H1 (cell line): ENCODE measurements around the gene BABAM2. TPM values are rescaled to one million over a fixed set of nuclear protein-coding genes. Genes with fewer than 3 reads are reported as not detected.

Experiments used
- CTCF ChIA-PET: fragments of 300-600 bp; sonication (Branson Sonifier 250); formaldehyde crosslinking; loops from one replicate; lab custom pipeline; 2021; ENCODE audit not compliant: partially characterized antibody; lab: Charles Lee
- POLR2A ChIA-PET: fragments of 300-600 bp; sonication (Branson Sonifier 250); formaldehyde crosslinking; loops from one replicate; lab custom pipeline; 2021; ENCODE audit warnings: inconsistent platforms; ENCODE audit not compliant: partially characterized antibody; lab: Charles Lee
- DNase-seq, 2 experiments: peaks; one replicate each; pipeline versions ENCODE4 v3.0.0 to v3.0.0-alpha.2; 2010 to 2022; ENCODE audit warnings: low spot score in 2 of 2, low read depth in 1 of 2, mixed read lengths in 1 of 2
- FAIRE-seq: peaks from 2 replicates; lab custom pipeline; 2011; peaks lifted over from hg19 to GRCh38; lab: Jason Lieb, UNC
- H2AFZ ChIP-seq: 2 replicates; pipeline ENCODE4 v1.8.1; 2012; ENCODE audit warnings: low read length, inconsistent platforms
- H2AK5ac ChIP-seq: 2 replicates; pipeline ENCODE4 v1.6.1; 2013; ENCODE audit warnings: low read depth, low read length
- H2BK120ac ChIP-seq: replicated peaks from 2 replicates; pipeline ENCODE3; 2013; ENCODE audit warnings: low read depth, low read length, inconsistent platforms
- H2BK12ac ChIP-seq: 2 replicates; pipeline ENCODE4 v1.6.1; 2013; ENCODE audit warnings: low read depth, low read length
- H2BK15ac ChIP-seq: 2 replicates; pipeline ENCODE4 v1.6.1; 2013; ENCODE audit warnings: low read length
- H2BK20ac ChIP-seq: 2 replicates; pipeline ENCODE4 v1.6.1; 2013; ENCODE audit warnings: low read length
- H2BK5ac ChIP-seq: 2 replicates; pipeline ENCODE4 v1.6.1; 2013; ENCODE audit warnings: low read depth, low read length
- H3K14ac ChIP-seq: 2 replicates; pipeline ENCODE4 v1.6.1; 2013; ENCODE audit warnings: inconsistent platforms; ENCODE audit not compliant: insufficient read length
- H3K18ac ChIP-seq: 2 replicates; pipeline ENCODE4 v1.6.1; 2013; ENCODE audit warnings: low read length; ENCODE audit errors: extremely low read depth
- H3K23ac ChIP-seq: 2 replicates; pipeline ENCODE4 v1.6.1; 2013; ENCODE audit warnings: inconsistent platforms; ENCODE audit not compliant: insufficient read length
- H3K23me2 ChIP-seq: 2 replicates; pipeline ENCODE4 v1.6.1; 2013; ENCODE audit warnings: low read depth, low read length
- H3K27ac ChIP-seq: 2 replicates; pipeline ENCODE4 v1.6.1; 2011; ENCODE audit warnings: low read depth, low read length, inconsistent platforms
- H3K27me3 ChIP-seq, 4 experiments: replicated peaks in 1 of 4; 1 replicate in 1 of 4; 2 replicates in 3 of 4; pipeline versions ENCODE4 v1.6.1 to v1.8.1; 2011 to 2013; ENCODE audit warnings: low read length in 3 of 4, mild to moderate bottlenecking in 3 of 4, inconsistent platforms in 2 of 4, mixed read lengths in 2 of 4, moderate library complexity in 1 of 4; ENCODE audit not compliant: control insufficient read depth in 3 of 4, insufficient read depth in 3 of 4; ENCODE audit errors: extremely low read depth in 1 of 4
- H3K36me3 ChIP-seq, 4 experiments: 2 replicates each; pipeline versions ENCODE4 v1.6.1 to v1.8.1; 2011 to 2013; ENCODE audit warnings: mild to moderate bottlenecking in 4 of 4, low read length in 3 of 4, moderate library complexity in 2 of 4, control low read depth in 1 of 4, inconsistent platforms in 1 of 4; ENCODE audit not compliant: insufficient read depth in 4 of 4, control insufficient read depth in 2 of 4
- H3K4ac ChIP-seq: replicated peaks from 2 replicates; pipeline ENCODE3; 2013; ENCODE audit warnings: low read length, low read depth, mixed read lengths, inconsistent platforms; ENCODE audit not compliant: insufficient read length
- H3K4me1 ChIP-seq, 4 experiments: replicated peaks in 1 of 4; 1 replicate in 1 of 4; 2 replicates in 3 of 4; pipeline versions ENCODE4 v1.6.1 to v1.8.1; 2011 to 2013; ENCODE audit warnings: low read length in 3 of 4, inconsistent platforms in 2 of 4, mixed read lengths in 1 of 4; ENCODE audit not compliant: insufficient read depth in 4 of 4, control insufficient read depth in 3 of 4
- H3K4me2 ChIP-seq, 2 experiments: 2 replicates each; pipeline versions ENCODE4 v1.6.1 to v1.8.1; 2011 to 2013; ENCODE audit warnings: low read depth in 2 of 2, low read length in 2 of 2, control low read depth in 1 of 2, inconsistent platforms in 1 of 2, mild to moderate bottlenecking in 1 of 2; ENCODE audit not compliant: insufficient read depth in 1 of 2
- H3K4me3 ChIP-seq, 4 experiments: fragments of 200-600, 300-600 bp in 1 of 4; sonication (generic), shearing (Covaris generic), sonication (Bioruptor Twin) in 1 of 4; 2 replicates each; pipeline versions ENCODE4 v1.5.1 to v1.8.1; 2011 to 2016; ENCODE audit warnings: low read length in 4 of 4, low read depth in 3 of 4, control low read depth in 2 of 4, inconsistent platforms in 2 of 4, mild to moderate bottlenecking in 2 of 4, mixed read lengths in 1 of 4, moderate library complexity in 1 of 4; ENCODE audit not compliant: insufficient read depth in 2 of 4; ENCODE audit errors: extremely low read depth in 1 of 4
- H3K56ac ChIP-seq: replicated peaks from 2 replicates; pipeline ENCODE3; 2013; ENCODE audit warnings: low read depth, mild to moderate bottlenecking, mixed read lengths, low read length, inconsistent platforms; ENCODE audit not compliant: insufficient read length
- H3K79me1 ChIP-seq: 2 replicates; pipeline ENCODE4 v1.6.1; 2013; ENCODE audit warnings: low read depth, low read length, control low read depth
- H3K79me2 ChIP-seq, 2 experiments: 2 replicates each; pipeline versions ENCODE4 v1.6.1 to v1.8.1; 2012 to 2013; ENCODE audit warnings: low read length in 2 of 2, mild to moderate bottlenecking in 2 of 2, inconsistent platforms in 1 of 2; ENCODE audit not compliant: insufficient read depth in 2 of 2, control insufficient read depth in 1 of 2
- H3K9ac ChIP-seq, 4 experiments: replicated peaks in 1 of 4; 1 replicate in 1 of 4; 2 replicates in 3 of 4; pipeline versions ENCODE4 v1.6.1 to v1.8.1; 2011 to 2013; ENCODE audit warnings: low read depth in 3 of 4, low read length in 3 of 4, control low read depth in 2 of 4, mild to moderate bottlenecking in 2 of 4, moderate library complexity in 2 of 4, inconsistent platforms in 1 of 4; ENCODE audit errors: extremely low read depth in 1 of 4
- H3K9me3 ChIP-seq, 2 experiments: 2 replicates each; pipeline versions ENCODE4 v1.6.1 to v1.8.1; 2012 to 2013; ENCODE audit warnings: mild to moderate bottlenecking in 2 of 2, moderate library complexity in 2 of 2, control low read depth in 1 of 2, inconsistent platforms in 1 of 2, low read depth in 1 of 2, low read length in 1 of 2, mixed read lengths in 1 of 2; ENCODE audit not compliant: insufficient read depth in 2 of 2
- H4K20me1 ChIP-seq, 2 experiments: replicated peaks in 1 of 2; 2 replicates each; pipeline versions ENCODE3 to v1.8.1; 2011 to 2013; ENCODE audit warnings: inconsistent platforms in 2 of 2, low read length in 2 of 2, mild to moderate bottlenecking in 1 of 2; ENCODE audit not compliant: insufficient read depth in 2 of 2, control insufficient read depth in 1 of 2
- H4K5ac ChIP-seq: 2 replicates; pipeline ENCODE4 v1.6.1; 2013; ENCODE audit warnings: low read length, low read depth, mixed read lengths, inconsistent platforms; ENCODE audit not compliant: insufficient read length
- H4K8ac ChIP-seq: 2 replicates; pipeline ENCODE4 v1.8.0; 2013; ENCODE audit warnings: mild to moderate bottlenecking, moderate library complexity, low read length, inconsistent platforms; ENCODE audit not compliant: insufficient read depth; ENCODE audit errors: extremely low read depth
- H4K91ac ChIP-seq: replicated peaks from 2 replicates; pipeline ENCODE3; 2013; ENCODE audit warnings: low read length, mixed read lengths, inconsistent platforms; ENCODE audit not compliant: insufficient read length
- GTF2F1 ChIP-seq: IDR thresholded peaks from 2 replicates; pipeline ENCODE4 v1.6.1; 2012; ENCODE audit warnings: low read depth, low read length, improper control_type of control experiment, borderline replicate concordance
- POLR2A ChIP-seq, 2 experiments: IDR thresholded peaks; 1 replicate in 1 of 2; 2 replicates in 1 of 2; pipeline ENCODE4 v1.6.1; 2011; ENCODE audit warnings: low read depth in 2 of 2, low read length in 2 of 2, mild to moderate bottlenecking in 2 of 2; ENCODE audit errors: control extremely low read depth in 1 of 2
- RFX5 ChIP-seq: IDR thresholded peaks from 2 replicates; pipeline ENCODE4 v1.6.1; 2011; ENCODE audit warnings: low read depth, low read length, improper control_type of control experiment, borderline replicate concordance
- SIX5 ChIP-seq: IDR thresholded peaks from 2 replicates; pipeline ENCODE4 v1.6.1; 2011; ENCODE audit warnings: mild to moderate bottlenecking, low read depth, low read length
- TAF7 ChIP-seq: optimal IDR thresholded peaks from 2 replicates; pipeline ENCODE3; 2011; ENCODE audit warnings: low read depth, mild to moderate bottlenecking, inconsistent platforms, low read length, moderate library complexity, borderline replicate concordance
- WGBS, 2 experiments: shearing (Covaris generic) in 1 of 2; methylation state at CpG; one replicate each; pipeline versions ENCODE4 v1.1.6 to v1.1.7; 2013 to 2015; ENCODE audit warnings: low lambda C conversion rate in 2 of 2, mixed read lengths in 2 of 2, inconsistent platforms in 1 of 2, low coverage in 1 of 2, missing lambda C conversion rate in 1 of 2; ENCODE audit not compliant: insufficient replicate concordance in 2 of 2, insufficient coverage in 1 of 2, insufficient read length in 1 of 2; ENCODE audit errors: extremely low coverage in 1 of 2, missing lambda C conversion rate in 1 of 2; 5-methylcytosine and 5-hydroxymethylcytosine counted together
- polyA plus RNA-seq, 7 experiments: library from polyadenylated mRNA; depleted of rRNA in 3 of 7; stranded (reverse) in 5 of 7; unstranded in 2 of 7; fragments of >200 nt in 5 of 7; fragments of 200-250 nt in 2 of 7; gene quantifications; 1 replicate in 5 of 7; 2 replicates in 1 of 7; 4 replicates in 1 of 7; pipeline versions ENCODE4 v1.2.1 to v1.2.3, GENCODE V29; 2011 to 2013; ENCODE audit warnings: missing spikeins in 2 of 7, mixed read lengths in 2 of 7
- total RNA-seq: library from RNA; stranded (reverse); fragmentation: NEBNext Ultra II Directional; extraction: Animal tissue kit (Norgen Biotek cat#: 25700); gene quantifications from 2 replicates; pipeline ENCODE4 v1.2.1, GENCODE V29; 2021

BABAM2 gene
- total and polyA plus RNA-seq, 2 of the 8 experiments (the other 6 are each of a cell fraction or from before 2014, with no cell fraction given) = 15.8 to 20.9 TPM

GRCh38 chr2:28226558-28226957 lies 336.0 kb downstream of the BABAM2 start:
- no peak overlapping the region for H2BK20ac ChIP-seq
- H4K91ac ChIP-seq = no peak overlapping the region
- no peaks in the 10 kb centered on the region for H3K9me3 ChIP-seq
- H2AFZ ChIP-seq = no peak overlapping the region
- FAIRE-seq = no peak
- no peak overlapping the region for H2BK15ac ChIP-seq
- no peak overlapping the region for H2BK120ac ChIP-seq
- H3K4me1 ChIP-seq = peaks cover 0 to 6% (median 2%) of the 10 kb centered on the region in 4 experiments; a peak in 2 of 7 replicates
- no peak overlapping the region for H3K27ac ChIP-seq
- POLR2A ChIA-PET = no interaction called here
- no peak overlapping the region for H2BK12ac ChIP-seq
- H4K8ac ChIP-seq = no peak overlapping the region
- no peak for DNase-seq
- CTCF ChIA-PET = interaction anchor here (0.8 to 1.6 kb wide), 2 partner anchors 8 to 170 kb away, joined by 3 read pairs; no protein-coding TSS in a partner anchor
- H3K36me3 ChIP-seq = no peaks in the 10 kb centered on the region
- no peak overlapping the region for H3K9ac ChIP-seq
- no peak overlapping the region for H3K4me2 ChIP-seq
- no peaks in the 10 kb centered on the region for H3K79me1 ChIP-seq
- H4K5ac ChIP-seq = no peak overlapping the region
- no peak overlapping the region for H3K18ac ChIP-seq
- H3K4ac ChIP-seq = no peak overlapping the region
- H3K79me2 ChIP-seq = no peaks in the 10 kb centered on the region
- 87% methylated on average over 6 of the region's 6 CpGs; no CpG with 5 or more reads in 1 of the 2 experiments for WGBS, 2 experiments
- H3K23me2 ChIP-seq = no peaks in the 10 kb centered on the region
- H3K27me3 ChIP-seq = no peaks in the 10 kb centered on the region
- H4K20me1 ChIP-seq = no peaks in the 10 kb centered on the region
- H3K4me3 ChIP-seq = no peak overlapping the region
- no peak overlapping the region for H3K23ac ChIP-seq
- no peak overlapping the region for H3K14ac ChIP-seq
- no peak overlapping the region for H2BK5ac ChIP-seq
- no peak overlapping the region for H3K56ac ChIP-seq
- H2AK5ac ChIP-seq = no peak overlapping the region
- TF ChIP-seq SIX5 (no peak), GTF2F1 (no peak), TAF7 (no peak), RFX5 (no peak), POLR2A (IDR thresholded peaks at IDR 0.05; ENCODE audit: control extremely low read depth in 1 of 2, low read depth in 2 of 2, low read length in 2 of 2) (no peak)
